IPS-NIHi7 (cell line): ENCODE measurements around the gene GALR1.
"Not testable (repeated sequence)": the region's sequence is repeated elsewhere in the genome, so short reads cannot be mapped to it uniquely, and the experiment has no call there.

Experiments used
- DNase-seq: peaks from one replicate; pipeline ENCODE4 v3.0.0; 2012; ENCODE audit warnings: mixed read lengths; ENCODE audit errors: extremely low spot score

Gene GALR1

DNA sequence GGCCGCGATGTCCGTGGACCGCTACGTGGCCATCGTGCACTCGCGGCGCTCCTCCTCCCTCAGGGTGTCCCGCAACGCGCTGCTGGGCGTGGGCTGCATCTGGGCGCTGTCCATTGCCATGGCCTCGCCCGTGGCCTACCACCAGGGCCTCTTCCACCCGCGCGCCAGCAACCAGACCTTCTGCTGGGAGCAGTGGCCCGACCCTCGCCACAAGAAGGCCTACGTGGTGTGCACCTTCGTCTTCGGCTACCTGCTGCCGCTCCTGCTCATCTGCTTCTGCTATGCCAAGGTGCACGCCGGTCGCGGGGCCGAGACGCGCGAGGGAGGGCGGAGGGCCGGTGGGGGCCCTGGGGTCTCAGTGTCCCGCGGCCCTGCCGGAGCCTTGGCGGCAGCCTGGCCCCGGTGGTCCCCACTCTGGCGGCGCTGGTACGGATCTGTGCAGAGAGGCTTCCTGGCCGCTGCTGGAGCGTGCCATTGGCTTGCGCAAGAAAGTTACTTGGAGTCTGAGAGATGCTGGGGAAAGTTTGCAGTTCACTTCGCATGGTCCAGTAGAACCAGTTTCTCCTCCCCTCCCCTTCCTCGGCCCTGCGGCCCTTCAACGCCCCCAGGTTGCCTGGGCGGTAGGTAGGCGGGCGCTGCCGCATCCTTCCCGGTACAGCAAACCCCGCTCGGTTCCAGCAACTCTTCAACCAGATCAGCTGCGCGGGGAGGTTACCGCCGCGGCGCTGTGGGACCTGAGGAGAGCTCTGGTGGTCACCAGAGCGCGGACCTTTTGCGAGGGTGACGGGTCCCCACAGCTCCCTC, 1.5 kb downstream of the GALR1 start:
- DNase-seq: peak; percentile 45

- DNase-seq: no peak
Observed at GRCh38 chr18:77251730-77252050, 2.0 kb downstream of the GALR1 start.

DNA sequence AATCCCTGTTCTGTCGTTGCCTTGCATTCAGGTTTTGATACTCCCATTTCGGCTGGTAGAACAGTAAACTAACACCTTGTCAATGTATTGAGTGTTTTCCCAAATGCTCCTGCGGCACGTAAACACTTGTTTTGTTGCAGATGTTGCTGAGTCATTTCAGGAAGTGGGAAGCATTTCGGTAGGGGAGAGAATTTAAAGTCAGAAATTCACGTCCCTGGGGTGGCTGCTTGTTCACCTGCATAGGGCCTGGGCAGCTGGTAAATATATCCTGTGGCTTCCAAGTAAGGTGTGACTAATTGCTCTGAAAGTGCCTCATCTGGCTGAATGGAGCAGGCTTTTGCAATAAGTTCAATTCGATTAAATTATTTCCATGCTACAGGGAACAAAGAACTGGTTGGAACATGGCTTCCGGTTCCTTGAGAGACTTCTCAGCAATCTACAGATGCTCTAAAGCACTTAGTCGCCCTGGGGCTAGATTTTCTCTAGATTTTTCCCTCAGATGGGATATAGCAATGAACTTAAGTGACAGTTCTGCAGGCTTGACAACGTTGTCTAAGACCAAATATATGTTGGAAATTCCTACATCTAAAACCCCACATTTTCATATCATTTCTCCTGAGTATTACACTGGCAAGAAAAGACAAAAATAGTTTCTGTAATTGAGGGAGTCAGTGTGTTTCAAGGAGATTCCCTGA, 5.2 kb downstream of the GALR1 start:
- DNase-seq: no peak

DNA sequence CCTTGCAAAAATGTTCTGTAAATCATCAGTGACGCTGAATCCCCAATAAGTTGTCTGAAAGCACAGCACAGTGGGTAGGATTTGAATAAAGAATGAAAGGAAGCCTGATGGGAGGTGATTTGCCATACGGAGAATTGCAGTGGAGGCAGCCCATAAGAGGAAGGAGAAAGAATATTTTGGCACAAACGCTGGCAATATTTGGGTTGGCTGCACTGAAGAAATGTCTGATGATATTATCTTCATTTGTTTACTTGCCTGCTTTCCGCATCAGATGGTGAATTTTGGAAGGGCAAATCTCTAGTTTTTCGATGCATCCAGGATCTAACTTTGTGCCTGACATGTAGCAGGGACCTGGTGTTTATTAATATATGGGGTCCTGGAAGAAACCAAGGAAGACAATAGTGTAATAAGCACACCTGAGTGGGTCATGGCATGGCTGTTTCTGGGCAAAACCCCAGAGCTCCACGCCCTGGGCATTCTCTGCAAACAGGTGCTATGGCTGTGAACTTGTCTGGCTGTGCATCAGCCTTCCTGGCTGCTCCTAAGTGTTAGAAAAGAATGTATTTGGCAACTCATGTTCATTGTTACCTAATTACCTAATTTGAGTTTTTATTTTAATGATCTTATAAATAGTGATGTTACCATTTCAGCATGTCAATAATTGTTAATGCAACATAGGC, 5.9 kb downstream of the GALR1 start:
- DNase-seq: no peak

DNA sequence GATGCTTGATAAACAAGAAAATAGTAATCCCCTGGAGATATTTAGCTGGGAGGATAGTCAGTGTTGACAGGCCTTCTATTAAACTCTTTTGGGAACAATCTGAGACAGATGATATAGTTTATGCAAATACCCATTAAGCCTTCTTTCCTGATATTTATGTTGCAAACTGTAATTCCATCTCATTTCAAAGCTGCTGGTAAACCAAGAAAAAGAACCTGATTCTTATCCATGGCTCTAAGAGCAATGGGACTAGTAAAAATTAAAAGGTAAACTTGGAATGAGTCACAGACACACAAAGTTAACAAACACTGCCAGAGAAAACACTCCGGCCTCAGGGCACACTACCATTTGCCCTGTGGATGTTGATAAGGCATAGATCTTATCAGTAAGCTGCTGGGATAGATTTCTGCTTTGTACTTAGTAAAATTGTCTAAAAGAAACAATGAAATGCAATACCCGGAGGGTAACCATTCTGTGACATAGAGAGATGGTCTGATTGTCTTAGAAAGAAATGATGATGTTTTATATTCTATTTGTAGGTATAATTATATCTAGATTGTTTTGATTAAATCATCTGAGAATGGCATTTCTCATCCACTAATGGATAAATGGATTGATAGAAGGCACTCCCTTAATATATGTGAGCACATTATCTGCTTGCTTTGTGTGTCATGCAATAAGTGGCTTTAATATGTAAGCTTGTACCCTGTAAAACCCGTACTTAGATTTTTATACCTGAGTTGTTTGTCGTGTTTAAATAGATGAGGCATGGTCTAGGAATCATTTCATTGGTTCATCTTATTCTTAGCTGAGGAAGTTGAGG, 13.2 kb downstream of the GALR1 start:
- DNase-seq: no peak

DNA sequence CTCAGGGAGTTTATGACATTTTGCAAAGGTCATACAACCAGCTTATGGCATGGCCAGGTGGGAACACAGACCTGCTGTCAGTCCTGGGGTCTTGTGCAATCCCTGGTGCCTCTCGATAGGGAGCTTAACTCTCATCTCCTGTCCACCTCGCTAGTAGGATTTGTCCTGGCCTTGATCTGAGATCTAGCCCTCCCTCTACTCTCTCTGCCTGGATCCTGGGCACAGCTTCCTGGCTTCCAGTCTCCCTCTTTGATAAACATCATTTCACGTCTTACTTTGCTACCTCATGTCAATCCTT, 13.8 kb downstream of the GALR1 start:
- DNase-seq: no peak

- DNase-seq: no peak
Observed at GRCh38 chr18:77267969-77268368, 18.3 kb downstream of the GALR1 start.

- DNase-seq: no peak
Observed at GRCh38 chr18:77268456-77268855, 18.8 kb downstream of the GALR1 start.

DNA sequence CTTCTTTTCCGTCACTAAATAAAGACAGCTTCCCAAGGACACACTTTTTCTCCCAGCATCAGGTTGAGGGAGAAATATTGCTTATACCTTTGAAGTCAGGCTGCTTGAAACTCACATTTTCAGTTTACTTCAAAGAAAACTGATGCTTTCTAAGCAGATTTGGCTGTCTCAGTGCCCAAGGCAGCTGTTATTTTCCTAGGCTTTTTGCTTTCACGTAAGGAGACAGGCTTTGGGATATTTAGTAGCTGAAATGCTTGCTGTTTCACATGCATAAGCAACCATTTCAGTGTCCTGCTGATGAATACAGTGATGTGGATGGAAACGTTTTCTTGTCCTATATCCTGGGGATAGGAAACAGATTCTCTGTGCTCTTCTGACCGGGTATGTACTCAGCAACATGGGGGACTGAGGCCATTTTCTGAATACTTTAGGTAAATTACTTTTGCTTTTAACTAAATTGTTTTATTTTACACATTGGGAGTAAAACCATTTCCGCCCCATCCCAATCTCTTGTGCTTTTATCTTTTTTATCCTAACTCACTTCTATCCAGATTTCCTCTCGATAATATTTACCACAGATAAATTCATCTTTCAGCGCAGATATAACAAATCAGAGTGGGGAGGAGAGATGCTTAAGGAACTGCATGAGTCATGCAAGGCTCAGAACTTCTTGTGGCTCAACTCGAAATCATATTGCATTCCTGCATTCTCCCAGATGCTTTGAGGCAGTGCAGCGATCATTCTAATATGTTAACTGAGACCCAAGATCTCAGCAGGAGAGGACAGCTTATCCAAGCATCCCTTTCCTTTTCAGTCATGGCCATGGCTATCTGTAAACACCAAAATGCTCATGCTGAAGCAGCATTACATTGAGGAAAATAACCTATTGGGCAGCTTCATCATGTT, 22.2 kb downstream of the GALR1 start:
- DNase-seq: no peak

- DNase-seq: not testable (repeated sequence)
Observed at GRCh38 chr18:77290841-77291240, 41.2 kb downstream of the GALR1 start.

- no peak for DNase-seq
Observed at GRCh38 chr18:77298172-77298571, 48.5 kb downstream of the GALR1 start.

DNA sequence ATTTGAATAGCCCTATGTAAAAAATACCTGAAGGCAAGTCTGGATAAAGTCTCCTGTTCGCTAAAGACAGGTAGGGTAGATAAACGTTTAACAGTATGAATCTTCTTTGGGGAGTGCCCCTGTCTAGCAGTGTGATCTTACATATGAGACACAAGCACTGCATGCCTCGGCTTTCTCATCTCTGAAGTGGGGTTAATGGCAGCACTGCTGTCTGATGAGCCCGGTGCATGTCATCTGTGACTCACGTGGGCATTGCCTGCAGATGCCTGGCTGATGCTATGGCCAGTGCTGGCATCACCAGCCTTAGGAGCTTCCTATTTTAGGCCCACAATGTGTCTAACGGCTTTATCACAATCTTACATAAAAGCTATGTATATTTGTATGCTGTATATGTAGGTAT, 50.1 kb downstream of the GALR1 start:
- no peak for DNase-seq

DNA sequence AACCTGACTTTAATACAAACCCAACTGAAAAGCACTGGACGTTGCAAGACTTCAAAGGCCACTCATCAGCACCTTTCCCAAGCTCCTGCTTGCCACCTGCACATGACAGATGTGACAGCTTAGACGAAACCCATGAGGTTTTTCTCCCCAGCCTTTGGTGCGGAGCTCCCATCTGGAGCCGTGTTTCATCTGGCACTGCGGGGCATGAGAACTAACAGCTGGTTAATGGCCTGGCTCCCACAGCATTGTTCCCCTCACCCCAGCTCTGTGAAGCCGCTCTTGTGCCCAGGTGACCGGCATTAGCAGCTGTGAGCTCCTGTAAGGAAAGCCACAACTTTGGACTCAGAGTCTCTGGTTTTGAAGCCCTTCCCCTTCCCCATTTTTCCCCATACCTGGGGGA, 50.9 kb downstream of the GALR1 start:
- DNase-seq: no peak

DNA sequence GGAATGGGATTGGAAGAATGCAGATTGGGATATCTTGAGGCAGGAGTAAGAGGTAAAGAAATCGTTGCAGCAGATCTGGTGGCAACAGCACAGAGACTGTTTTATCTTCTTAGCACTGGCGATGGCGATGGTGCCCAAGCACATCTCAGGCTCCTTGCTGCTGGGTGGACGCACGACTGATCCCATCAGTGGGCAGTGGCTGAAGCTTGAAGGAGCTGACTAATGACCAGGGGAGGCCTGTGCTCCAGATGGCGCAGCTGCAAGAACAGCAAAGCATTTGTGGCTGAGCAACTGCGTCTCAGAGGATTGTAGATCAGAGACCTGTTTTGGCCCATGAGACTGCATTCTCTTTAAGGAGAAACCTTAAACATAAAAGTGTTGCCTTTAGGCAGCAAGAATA, 54.6 kb downstream of the GALR1 start:
- no peak for DNase-seq

- DNase-seq: no peak
Observed at GRCh38 chr18:77305676-77306075, 56.0 kb downstream of the GALR1 start.

DNA sequence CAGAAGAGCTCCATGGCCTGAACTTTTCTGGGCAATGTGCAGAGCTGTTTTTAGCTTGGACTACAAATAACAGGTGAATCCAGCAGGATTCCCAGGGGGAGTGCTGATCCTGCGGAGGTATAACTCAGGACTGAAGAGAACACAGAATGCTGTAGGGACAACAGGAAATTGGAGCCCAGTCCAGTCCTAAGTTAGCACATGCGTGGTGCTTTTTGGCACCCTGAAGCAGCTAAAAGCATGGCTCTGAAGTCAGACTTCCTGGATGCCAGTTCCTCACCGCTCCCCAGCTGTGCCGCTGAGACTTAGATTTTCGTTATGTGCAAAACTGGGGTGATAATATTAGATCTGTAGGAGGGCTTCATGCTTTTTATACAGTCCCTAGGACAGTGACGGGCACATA, 58.6 kb downstream of the GALR1 start:
- DNase-seq: no peak

DNA sequence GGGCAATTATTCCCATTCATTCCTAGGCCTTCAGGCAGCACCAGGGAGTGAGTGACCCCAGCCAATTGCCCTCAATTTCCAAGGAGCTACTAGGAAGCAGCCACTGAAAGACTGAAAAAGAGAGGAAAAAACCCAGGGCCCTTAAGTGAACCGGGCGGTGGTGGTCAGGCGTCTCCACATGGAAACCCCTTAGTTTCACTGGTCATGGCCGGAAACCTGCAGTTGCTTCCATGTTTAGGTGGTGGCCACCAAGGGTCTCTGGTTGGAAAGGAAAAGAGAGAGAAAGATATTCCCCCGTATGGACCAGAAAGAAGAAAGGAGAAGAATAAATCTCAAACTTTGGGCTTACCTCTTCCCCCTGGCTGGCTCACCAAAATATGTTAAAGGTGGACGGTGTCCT, 64.9 kb downstream of the GALR1 start:
- DNase-seq: no peak

DNA sequence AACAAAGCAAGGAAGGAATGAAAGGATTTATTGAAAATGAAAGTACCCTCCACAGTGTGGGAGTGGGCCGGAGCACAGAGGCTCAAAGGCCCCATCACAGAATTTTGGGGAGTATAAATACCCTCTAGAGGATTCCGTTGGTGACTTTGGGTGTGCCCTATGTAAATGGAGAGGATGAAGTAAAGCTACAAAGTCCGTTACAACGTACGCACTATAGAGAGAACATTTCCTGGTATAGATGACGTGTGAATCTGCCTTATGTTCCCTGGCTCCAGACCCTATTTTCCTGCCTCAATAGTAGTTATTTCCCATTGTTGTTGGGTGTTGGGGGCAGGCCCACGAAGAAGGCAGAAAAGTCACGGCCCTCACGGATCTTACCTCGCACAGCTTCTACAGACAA, 65.3 kb downstream of the GALR1 start:
- DNase-seq: no peak

DNA sequence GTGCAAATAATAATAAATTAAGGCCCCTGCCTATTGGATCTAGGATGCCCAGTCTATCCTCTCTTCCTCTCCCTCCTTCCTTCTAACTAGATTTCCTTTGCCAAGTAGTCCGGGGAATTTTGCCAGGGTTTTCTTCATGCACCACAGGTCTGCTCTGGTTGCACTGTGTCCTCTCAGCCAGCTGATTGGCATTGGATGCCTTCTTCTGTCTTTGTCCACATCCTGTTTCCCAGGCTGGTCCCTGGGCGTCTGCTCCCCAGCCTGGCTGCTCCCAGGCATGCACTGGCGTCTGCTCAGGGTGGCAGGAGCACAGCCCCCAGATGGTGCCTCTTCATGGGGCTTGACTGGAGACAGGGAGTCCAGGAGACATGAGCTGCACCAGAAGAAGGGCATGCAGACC, 66.4 kb downstream of the GALR1 start:
- DNase-seq: no peak

- DNase-seq: no peak
Observed at GRCh38 chr18:77316641-77317040, 67.0 kb downstream of the GALR1 start.

DNA sequence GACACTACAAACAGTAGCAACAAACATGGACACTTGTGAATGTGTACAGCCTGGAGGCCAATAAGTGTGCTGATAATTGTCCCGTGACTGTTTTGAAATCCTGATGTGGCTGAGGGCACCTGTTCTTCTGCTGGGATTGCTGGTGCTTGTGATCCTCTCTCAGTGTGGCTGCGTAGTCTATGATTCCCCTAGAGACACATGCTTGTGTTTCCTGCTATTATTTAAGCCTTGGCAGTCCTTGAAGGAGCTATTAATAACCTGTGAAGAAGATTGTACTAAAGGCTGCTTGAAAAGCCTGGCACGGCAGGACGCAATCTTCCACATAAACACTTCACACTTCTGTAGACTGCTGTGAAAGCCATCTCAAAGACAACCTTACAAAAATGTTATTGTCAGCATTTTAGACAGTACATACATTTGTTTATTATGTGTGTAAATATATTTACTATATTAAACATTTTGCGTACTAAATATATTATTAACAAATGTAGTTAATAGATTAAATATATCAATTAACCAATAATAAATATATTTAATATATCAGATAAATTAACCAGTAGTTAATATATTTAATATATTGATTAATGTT, 71.4 kb downstream of the GALR1 start:
- DNase-seq: no peak
